GM18909 (cell line): Measurements from ENCODE around the gene DNAH8.

Experiments
- ATAC-seq: cut with Tn5 transposase; IDR thresholded peaks from one replicate; pipeline ENCODE4 v1.9.1; 2021; ENCODE audit warnings: mild to moderate bottlenecking; ENCODE audit not compliant: unreplicated experiment, poor library complexity

The DNAH8 gene

GRCh38 chr6:38730140-38730862 lies 15.2 kb downstream of the DNAH8 start:
- ATAC-seq: no peak

GRCh38 chr6:38736951-38737350 lies 21.8 kb downstream of the DNAH8 start:
- ATAC-seq: no peak

- no peak for ATAC-seq
Observed at GRCh38 chr6:38738261-38738660, 23.1 kb downstream of the DNAH8 start.

GRCh38 chr6:38739532-38739931 lies 24.4 kb downstream of the DNAH8 start:
- ATAC-seq: no peak

GRCh38 chr6:38749473-38749872 lies 34.4 kb downstream of the DNAH8 start:
- no peak for ATAC-seq

- ATAC-seq: no peak
Observed at GRCh38 chr6:38750968-38751615, 36.0 kb downstream of the DNAH8 start.

GRCh38 chr6:38753707-38754106 lies 38.6 kb downstream of the DNAH8 start:
- ATAC-seq: no peak

- no peak for ATAC-seq
Observed at GRCh38 chr6:38755207-38755606, 40.1 kb downstream of the DNAH8 start.

- no peak for ATAC-seq
Observed at GRCh38 chr6:38755874-38756273, 40.8 kb downstream of the DNAH8 start.

- no peak for ATAC-seq
Observed at GRCh38 chr6:38760097-38760496, 45.0 kb downstream of the DNAH8 start.

- ATAC-seq: no peak
Observed at GRCh38 chr6:38762848-38763247, 47.7 kb downstream of the DNAH8 start.

GRCh38 chr6:38767560-38767959 lies 52.4 kb downstream of the DNAH8 start:
- no peak for ATAC-seq

GRCh38 chr6:38773338-38773737 lies 58.2 kb downstream of the DNAH8 start:
- no peak for ATAC-seq

- no peak for ATAC-seq
Observed at GRCh38 chr6:38774929-38775707, 60.0 kb downstream of the DNAH8 start.

GRCh38 chr6:38775870-38776269 lies 60.8 kb downstream of the DNAH8 start:
- peak; percentile 48 for ATAC-seq

- no peak for ATAC-seq
Observed at GRCh38 chr6:38776515-38776914, 61.4 kb downstream of the DNAH8 start.

GRCh38 chr6:38779310-38780062 lies 64.4 kb downstream of the DNAH8 start:
- ATAC-seq: no peak

- no peak for ATAC-seq
Observed at GRCh38 chr6:38782616-38783015, 67.5 kb downstream of the DNAH8 start.

GRCh38 chr6:38783443-38784228 lies 68.5 kb downstream of the DNAH8 start:
- ATAC-seq: no peak
